ENCODE results near the gene TTL. TPM values are rescaled to one million over a fixed set of nuclear protein-coding genes. Genes with fewer than 3 reads are reported as not detected.

Gene TTL
- total and polyA plus RNA-seq, 4 experiments from 2014 or later: 1.8 to 23.3 (median 13.8) TPM

GRCh38 chr2:112451317-112451716, 30.6 kb upstream of the TTL start:
- Histone ChIP-seq H3K36me3 (ENCODE audit: insufficient read depth, low read length) (no peaks in the 10 kb centered on the region), H3K9me3 (ENCODE audit: control insufficient read depth in 1 of 2, low read length in 2 of 2) (no peaks in the 10 kb centered on the region), H3K4me3 (ENCODE audit: low read length in 2 of 2) (no peak overlapping the region), H3K27me3 (ENCODE audit: insufficient read depth, low read length) (no peaks in the 10 kb centered on the region), H3K27ac (ENCODE audit: low read depth, low read length) (no peak overlapping the region), H3K4me1 (ENCODE audit: insufficient read depth, low read length) (no peaks in the 10 kb centered on the region)
- ChIA-PET CTCF (ENCODE audit: partially characterized antibody) (no interaction called here), POLR2A (ENCODE audit: partially characterized antibody) (no interaction called here)
- intact Hi-C loops (cut with micrococcal nuclease): no loop called here
- Mint-ChIP-seq H3K4me1 (no peaks in the 10 kb centered on the region), H3K4me3 (no peak overlapping the region), H3K36me3 (no peaks in the 10 kb centered on the region), H3K9me3 (peaks cover 0 to 9% (median 4%) of the 10 kb centered on the region in 8 donors), H3K27me3 (peaks cover 0 to 1% of the 10 kb centered on the region in 2 donors), H3K27ac (no peak overlapping the region)
- no peak for DNase-seq

- no peak for DNase-seq
- H3K9me3 ChIP-seq (ENCODE audit: control insufficient read depth in 1 of 2, low read length in 2 of 2): no peaks in the 10 kb centered on the region
- H3K36me3 ChIP-seq (ENCODE audit: insufficient read depth, low read length): no peaks in the 10 kb centered on the region
- no peak overlapping the region for H3K27ac ChIP-seq (ENCODE audit: low read depth, low read length)
- intact Hi-C loops (cut with micrococcal nuclease): no loop called here
- Mint-ChIP-seq H3K4me1 (no peaks in the 10 kb centered on the region), H3K27me3 (peaks cover 0 to 1% of the 10 kb centered on the region in 2 donors), H3K4me3 (no peak overlapping the region), H3K36me3 (no peaks in the 10 kb centered on the region), H3K9me3 (peaks cover 0 to 9% (median 4%) of the 10 kb centered on the region in 8 donors), H3K27ac (no peak overlapping the region)
- H3K27me3 ChIP-seq (ENCODE audit: insufficient read depth, low read length): no peaks in the 10 kb centered on the region
- ChIA-PET POLR2A (ENCODE audit: partially characterized antibody) (no interaction called here), CTCF (ENCODE audit: partially characterized antibody) (interaction anchor here (1.6 kb wide), 1 partner anchor 26 kb away, joined by 3 read pairs; no protein-coding TSS in a partner anchor)
- no peaks in the 10 kb centered on the region for H3K4me1 ChIP-seq (ENCODE audit: insufficient read depth, low read length)
- H3K4me3 ChIP-seq (ENCODE audit: low read length in 2 of 2): no peak overlapping the region
Measured at GRCh38 chr2:112454586-112454985, 27.4 kb upstream of the TTL start.

GRCh38 chr2:112459372-112459771, 22.6 kb upstream of the TTL start:
- Histone ChIP-seq H3K27ac (ENCODE audit: low read depth, low read length) (no peak overlapping the region), H3K36me3 (ENCODE audit: insufficient read depth, low read length) (no peaks in the 10 kb centered on the region), H3K27me3 (ENCODE audit: insufficient read depth, low read length) (no peaks in the 10 kb centered on the region), H3K4me1 (ENCODE audit: insufficient read depth, low read length) (no peaks in the 10 kb centered on the region), H3K4me3 (ENCODE audit: low read length in 2 of 2) (no peak overlapping the region), H3K9me3 (ENCODE audit: control insufficient read depth in 1 of 2, low read length in 2 of 2) (no peaks in the 10 kb centered on the region)
- H3K4me3 Mint-ChIP-seq: no peak overlapping the region
- peaks cover 0 to 13% of the 10 kb centered on the region in 2 donors for H3K27me3 Mint-ChIP-seq
- CTCF ChIA-PET (ENCODE audit: partially characterized antibody): no interaction called here
- DNase-seq: no peak
- no peak overlapping the region for H3K27ac Mint-ChIP-seq
- H3K4me1 Mint-ChIP-seq: no peaks in the 10 kb centered on the region
- POLR2A ChIA-PET (ENCODE audit: partially characterized antibody): no interaction called here
- intact Hi-C loops (cut with micrococcal nuclease): no loop called here
- H3K9me3 Mint-ChIP-seq: no peaks in the 10 kb centered on the region
- no peaks in the 10 kb centered on the region for H3K36me3 Mint-ChIP-seq

DNA sequence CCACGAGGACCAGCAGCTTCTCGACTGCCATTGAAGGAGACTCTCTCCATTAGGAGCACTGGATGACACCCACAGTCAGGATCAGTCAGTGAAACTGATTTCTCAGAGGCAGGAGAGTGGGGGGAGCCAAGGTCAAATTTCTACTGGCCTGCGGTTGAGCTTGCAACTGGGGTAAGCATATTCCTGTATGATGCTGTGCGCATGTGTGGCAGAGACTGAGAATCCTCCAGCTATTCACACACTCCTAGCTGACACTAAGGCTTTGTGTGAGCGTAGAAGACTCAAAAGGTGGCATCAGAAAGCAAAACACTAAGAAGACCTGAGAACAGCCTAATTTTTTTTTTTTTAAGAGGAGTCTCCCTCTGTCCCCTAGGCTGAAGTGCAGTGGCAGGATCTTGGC, 19.8 kb upstream of the TTL start:
- Histone ChIP-seq H3K27me3 (ENCODE audit: insufficient read depth, low read length) (no peaks in the 10 kb centered on the region), H3K9me3 (ENCODE audit: control insufficient read depth in 1 of 2, low read length in 2 of 2) (no peaks in the 10 kb centered on the region), H3K27ac (ENCODE audit: low read depth, low read length) (no peak overlapping the region), H3K4me3 (ENCODE audit: low read length in 2 of 2) (no peak overlapping the region), H3K4me1 (ENCODE audit: insufficient read depth, low read length) (no peaks in the 10 kb centered on the region), H3K36me3 (ENCODE audit: insufficient read depth, low read length) (no peaks in the 10 kb centered on the region)
- intact Hi-C loops (cut with micrococcal nuclease): no loop called here
- no peak overlapping the region for H3K4me3 Mint-ChIP-seq
- no peak overlapping the region for H3K27ac Mint-ChIP-seq
- H3K36me3 Mint-ChIP-seq: no peaks in the 10 kb centered on the region
- no peaks in the 10 kb centered on the region for H3K4me1 Mint-ChIP-seq
- CTCF ChIA-PET (ENCODE audit: partially characterized antibody): no interaction called here
- H3K27me3 Mint-ChIP-seq: peaks cover 0 to 12% of the 10 kb centered on the region in 2 donors
- no peaks in the 10 kb centered on the region for H3K9me3 Mint-ChIP-seq
- POLR2A ChIA-PET (ENCODE audit: partially characterized antibody): no interaction called here
- no peak for DNase-seq

- Mint-ChIP-seq H3K4me1 (no peaks in the 10 kb centered on the region), H3K9me3 (no peaks in the 10 kb centered on the region), H3K36me3 (no peaks in the 10 kb centered on the region), H3K27me3 (peaks cover 0 to 12% of the 10 kb centered on the region in 2 donors), H3K4me3 (no peak overlapping the region), H3K27ac (no peak overlapping the region)
- ChIA-PET POLR2A (ENCODE audit: partially characterized antibody) (no interaction called here), CTCF (ENCODE audit: partially characterized antibody) (no interaction called here)
- Histone ChIP-seq H3K36me3 (ENCODE audit: insufficient read depth, low read length) (no peaks in the 10 kb centered on the region), H3K4me3 (ENCODE audit: low read length in 2 of 2) (no peak overlapping the region), H3K27me3 (ENCODE audit: insufficient read depth, low read length) (no peaks in the 10 kb centered on the region), H3K4me1 (ENCODE audit: insufficient read depth, low read length) (no peaks in the 10 kb centered on the region), H3K9me3 (ENCODE audit: control insufficient read depth in 1 of 2, low read length in 2 of 2) (no peaks in the 10 kb centered on the region), H3K27ac (ENCODE audit: low read depth, low read length) (no peak overlapping the region)
- no peak for DNase-seq
- intact Hi-C loops (cut with micrococcal nuclease): no loop called here
Measured at GRCh38 chr2:112463256-112463655, 18.7 kb upstream of the TTL start.

DNA sequence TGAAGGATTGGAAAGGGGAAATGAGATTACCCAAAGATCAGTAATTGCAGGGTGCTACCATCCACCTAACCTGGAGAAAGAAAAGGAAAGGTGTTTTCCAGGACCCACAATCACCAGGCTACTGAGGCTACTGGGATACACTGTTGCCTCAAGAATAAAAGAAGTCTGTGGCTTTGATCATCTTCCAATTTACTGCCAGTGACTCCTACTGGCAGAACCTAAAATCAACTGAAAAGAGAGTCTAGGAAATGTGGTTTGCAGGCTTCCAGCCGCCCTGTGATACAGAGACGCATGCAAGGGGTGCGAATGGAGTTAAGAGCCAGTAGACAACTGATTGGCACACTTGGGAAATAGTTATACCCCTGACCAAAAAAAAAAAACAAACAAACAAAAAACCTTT, 16.6 kb upstream of the TTL start:
- H3K36me3 Mint-ChIP-seq: no peaks in the 10 kb centered on the region
- no peaks in the 10 kb centered on the region for H3K9me3 Mint-ChIP-seq
- no peaks in the 10 kb centered on the region for H3K27me3 ChIP-seq (ENCODE audit: insufficient read depth, low read length)
- no peak overlapping the region for H3K27ac Mint-ChIP-seq
- H3K27me3 Mint-ChIP-seq: peaks cover 0 to 12% of the 10 kb centered on the region in 2 donors
- CTCF ChIA-PET (ENCODE audit: partially characterized antibody): interaction anchor here (0.7 kb wide), 1 partner anchor 14 kb away, joined by 4 read pairs; no protein-coding TSS in a partner anchor
- no peak overlapping the region for H3K4me3 ChIP-seq (ENCODE audit: low read length in 2 of 2)
- H3K36me3 ChIP-seq (ENCODE audit: insufficient read depth, low read length): no peaks in the 10 kb centered on the region
- DNase-seq: no peak
- H3K27ac ChIP-seq (ENCODE audit: low read depth, low read length): no peak overlapping the region
- no peaks in the 10 kb centered on the region for H3K4me1 Mint-ChIP-seq
- POLR2A ChIA-PET (ENCODE audit: partially characterized antibody): no interaction called here
- intact Hi-C loops (cut with micrococcal nuclease): no loop called here
- no peak overlapping the region for H3K4me3 Mint-ChIP-seq
- H3K4me1 ChIP-seq (ENCODE audit: insufficient read depth, low read length): no peaks in the 10 kb centered on the region
- no peaks in the 10 kb centered on the region for H3K9me3 ChIP-seq (ENCODE audit: control insufficient read depth in 1 of 2, low read length in 2 of 2)

GRCh38 chr2:112472547-112473263, 9.3 kb upstream of the TTL start:
- intact Hi-C loops (cut with micrococcal nuclease): no loop called here
- H3K4me3 Mint-ChIP-seq: no peak overlapping the region
- H3K9me3 Mint-ChIP-seq: no peaks in the 10 kb centered on the region
- H3K27ac ChIP-seq (ENCODE audit: low read depth, low read length): no peak overlapping the region
- no peaks in the 10 kb centered on the region for H3K36me3 Mint-ChIP-seq
- no peaks in the 10 kb centered on the region for H3K27me3 Mint-ChIP-seq
- no peaks in the 10 kb centered on the region for H3K4me1 Mint-ChIP-seq
- no peaks in the 10 kb centered on the region for H3K36me3 ChIP-seq (ENCODE audit: insufficient read depth, low read length)
- H3K27ac Mint-ChIP-seq: no peak overlapping the region
- H3K4me1 ChIP-seq (ENCODE audit: insufficient read depth, low read length): no peaks in the 10 kb centered on the region
- no peaks in the 10 kb centered on the region for H3K9me3 ChIP-seq (ENCODE audit: control insufficient read depth in 1 of 2, low read length in 2 of 2)
- POLR2A ChIA-PET (ENCODE audit: partially characterized antibody): no interaction called here
- H3K27me3 ChIP-seq (ENCODE audit: insufficient read depth, low read length): no peaks in the 10 kb centered on the region
- no peak overlapping the region for H3K4me3 ChIP-seq (ENCODE audit: low read length in 2 of 2)
- CTCF ChIA-PET (ENCODE audit: partially characterized antibody): interaction anchor here (1.4 kb wide), 1 partner anchor 29 kb away, joined by 4 read pairs; no protein-coding TSS in a partner anchor
- DNase-seq: no peak
